ENCODE results near the gene ZDHHC11. TPM values are rescaled to one million over a fixed set of nuclear protein-coding genes. Genes with fewer than 3 reads are reported as not detected.
A peak's percentile ranks its signal among the peaks of the same experiment; 100 is the strongest.
"Not testable (repeated sequence)": the region's sequence is repeated elsewhere in the genome, so short reads cannot be mapped to it uniquely, and the experiment has no call there.

ZDHHC11 gene
- total RNA-seq, 2 experiments from 2014 or later: 6.2 to 7.9 TPM

DNA sequence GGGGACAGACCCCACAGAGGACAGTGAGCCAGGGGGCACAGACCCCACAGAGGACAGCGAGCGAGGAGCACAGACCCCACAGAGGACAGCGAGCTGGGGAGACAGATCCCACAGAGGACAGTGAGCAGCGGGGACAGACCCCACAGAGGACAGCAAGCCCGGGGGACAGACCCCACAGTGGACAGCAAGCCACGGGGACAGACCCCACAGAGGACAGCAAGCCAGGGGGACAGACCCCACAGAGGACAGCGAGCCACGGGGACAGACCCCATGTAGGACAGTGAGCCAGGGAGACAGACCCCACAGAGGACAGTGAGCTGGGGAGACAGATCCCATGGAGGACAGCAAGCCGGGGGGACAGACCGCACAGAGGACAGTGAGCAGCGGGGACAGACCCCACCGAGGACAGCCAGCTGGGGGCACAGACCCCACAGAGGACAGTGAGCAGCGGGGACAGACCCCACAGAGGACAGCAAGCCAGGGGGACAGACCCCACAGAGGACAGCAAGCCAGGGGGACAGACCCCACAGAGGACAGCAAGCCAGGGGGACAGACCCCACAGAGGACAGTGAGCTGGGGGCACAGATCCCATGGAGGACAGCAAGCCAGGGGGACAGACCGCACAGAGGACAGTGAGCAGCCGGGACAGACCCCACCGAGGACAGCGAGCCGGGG lies 2.8 kb upstream of the ZDHHC11 start:
- CTCF ChIA-PET; H3K27me3 Mint-ChIP-seq; H3K27ac Mint-ChIP-seq; H3K4me3 Mint-ChIP-seq; POLR2A ChIA-PET; H3K9me3 Mint-ChIP-seq; H3K36me3 Mint-ChIP-seq; DNase-seq; H3K4me1 Mint-ChIP-seq (ENCODE audit: low read depth); intact Hi-C loops (cut with micrococcal nuclease): not testable (repeated sequence)

DNA sequence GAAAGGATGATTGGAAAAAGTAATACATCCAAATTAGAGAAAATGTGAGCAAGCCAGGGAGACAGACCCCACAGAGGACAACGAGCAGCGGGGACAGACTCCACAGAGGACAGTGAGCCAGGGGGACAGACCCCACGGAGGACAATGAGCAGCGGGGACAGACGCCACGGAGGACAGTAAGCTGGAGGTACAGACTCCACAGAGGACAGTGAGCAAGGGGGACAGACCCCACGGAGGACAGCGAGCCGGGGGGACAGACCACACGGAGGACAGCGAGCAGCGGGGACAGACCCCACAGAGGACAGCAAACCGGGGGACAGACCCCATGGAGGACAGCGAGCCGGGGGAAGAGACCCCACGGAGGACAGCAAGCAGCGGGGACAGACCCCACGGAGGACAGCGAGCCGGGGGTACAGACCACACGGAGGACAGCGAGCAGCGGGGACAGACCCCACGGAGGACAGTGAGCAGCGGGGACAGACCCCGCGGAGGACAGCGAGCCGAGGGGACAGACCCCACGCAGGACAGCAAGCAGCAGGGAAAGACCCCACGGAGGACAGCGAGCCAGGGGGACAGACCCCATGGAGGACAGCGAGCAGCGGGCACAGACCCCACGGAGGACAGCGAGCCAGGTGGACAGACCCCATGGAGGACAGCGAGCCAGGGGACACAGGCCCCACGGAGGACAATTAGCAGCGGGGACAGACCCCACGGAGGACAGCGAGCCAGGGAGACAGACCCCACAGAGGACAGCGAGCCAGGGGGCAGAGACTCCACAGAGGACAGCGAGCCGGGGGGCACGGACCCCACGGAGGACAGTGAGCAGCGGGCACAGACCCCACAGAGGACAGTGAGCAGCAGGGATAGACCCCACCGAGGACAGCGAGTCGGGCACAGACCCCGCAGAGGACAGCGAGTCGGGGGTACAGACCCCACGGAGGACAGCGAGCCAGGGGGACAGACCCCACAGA lies 1.9 kb upstream of the ZDHHC11 start:
- Mint-ChIP-seq H3K4me1 (ENCODE audit: low read depth) (no peaks in the 10 kb centered on the region), H3K27ac (no peak overlapping the region), H3K9me3 (no peaks in the 10 kb centered on the region), H3K27me3 (peaks cover 1% of the 10 kb centered on the region), H3K4me3 (no peak overlapping the region), H3K36me3 (no peaks in the 10 kb centered on the region)
- intact Hi-C loops (cut with micrococcal nuclease): no loop called here
- ChIA-PET CTCF (no interaction called here), POLR2A (no interaction called here)
- DNase-seq: no peak

DNA sequence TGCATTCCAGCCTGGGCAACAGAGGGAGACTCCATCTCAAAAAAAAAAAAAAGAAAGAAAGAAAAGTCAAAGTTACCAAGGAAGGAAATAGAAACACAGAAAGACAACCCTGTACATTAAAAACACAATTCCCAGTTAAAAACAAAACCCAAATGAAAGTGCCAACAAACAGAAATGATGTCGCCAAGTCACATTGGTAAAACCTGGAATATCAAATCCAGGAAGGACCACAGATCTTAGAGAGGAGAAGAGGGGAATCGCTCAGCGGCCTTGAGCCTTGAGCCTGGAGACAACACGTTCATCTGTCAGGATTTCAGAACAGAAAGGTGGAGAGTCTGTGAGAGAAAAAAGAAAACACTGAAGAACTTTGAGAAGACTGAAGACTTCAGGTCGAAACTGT lies 1.2 kb upstream of the ZDHHC11 start:
- no peak overlapping the region for H3K4me3 Mint-ChIP-seq
- H3K4me1 Mint-ChIP-seq (ENCODE audit: low read depth): no peaks in the 10 kb centered on the region
- POLR2A ChIA-PET: no interaction called here
- H3K9me3 Mint-ChIP-seq: no peaks in the 10 kb centered on the region
- no peak overlapping the region for H3K27ac Mint-ChIP-seq
- H3K36me3 Mint-ChIP-seq: no peaks in the 10 kb centered on the region
- H3K27me3 Mint-ChIP-seq: peaks cover 1% of the 10 kb centered on the region
- CTCF ChIA-PET: no interaction called here
- intact Hi-C loops (cut with micrococcal nuclease): no loop called here
- DNase-seq: no peak

DNA sequence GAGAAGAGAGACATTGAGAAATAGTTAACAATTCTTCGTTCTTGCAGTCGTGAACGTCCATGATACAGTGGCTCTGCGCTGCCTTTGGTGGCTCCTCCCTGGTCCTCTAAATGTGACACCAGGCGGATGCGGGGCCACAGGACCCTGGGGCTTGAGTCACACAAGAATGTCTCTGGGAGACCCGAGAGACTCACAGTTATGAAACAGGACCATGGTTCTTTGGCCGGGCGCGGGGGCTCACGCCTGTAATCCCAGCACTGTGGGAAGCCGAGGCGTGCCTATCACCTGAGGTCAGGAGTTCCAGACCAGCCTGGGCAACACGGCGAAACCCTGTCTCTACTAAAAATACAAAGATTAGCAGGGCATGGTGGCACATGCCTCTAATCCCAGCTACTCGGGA lies 767 bp upstream of the ZDHHC11 start:
- Mint-ChIP-seq H3K9me3 (peaks cover 3% of the 10 kb centered on the region), H3K4me1 (ENCODE audit: low read depth) (peaks cover 4% of the 10 kb centered on the region), H3K27me3 (peaks cover 1% of the 10 kb centered on the region), H3K4me3 (no peak overlapping the region), H3K36me3 (no peaks in the 10 kb centered on the region), H3K27ac (no peak overlapping the region)
- ChIA-PET POLR2A (no interaction called here), CTCF (no interaction called here)
- intact Hi-C loops (cut with micrococcal nuclease): no loop called here
- no peak for DNase-seq

- ChIA-PET CTCF (no interaction called here), POLR2A (no interaction called here)
- intact Hi-C loops (cut with micrococcal nuclease): no loop called here
- peaks cover 7% of the 10 kb centered on the region for H3K4me1 Mint-ChIP-seq (ENCODE audit: low read depth)
- no peaks in the 10 kb centered on the region for H3K36me3 Mint-ChIP-seq
- no peak overlapping the region for H3K4me3 Mint-ChIP-seq
- peaks cover 5% of the 10 kb centered on the region for H3K9me3 Mint-ChIP-seq
- no peak for DNase-seq
- H3K27me3 Mint-ChIP-seq: peaks cover 1% of the 10 kb centered on the region
- H3K27ac Mint-ChIP-seq: no peak overlapping the region
Measured at GRCh38 chr5:851076-851475, 290 bp upstream of the ZDHHC11 start.

GRCh38 chr5:849651-850301 lies 1.0 kb downstream of the ZDHHC11 start:
- Mint-ChIP-seq H3K9me3 (peaks cover 5% of the 10 kb centered on the region), H3K27me3 (peaks cover 1% of the 10 kb centered on the region), H3K4me3 (no peak overlapping the region), H3K36me3 (no peaks in the 10 kb centered on the region), H3K27ac (no peak overlapping the region), H3K4me1 (ENCODE audit: low read depth) (peaks cover 7% of the 10 kb centered on the region)
- intact Hi-C loops (cut with micrococcal nuclease): no loop called here
- CTCF ChIA-PET: no interaction called here
- DNase-seq: no peak
- POLR2A ChIA-PET: no interaction called here

GRCh38 chr5:848671-849111 lies 2.1 kb downstream of the ZDHHC11 start:
- no peak for DNase-seq
- H3K27me3 Mint-ChIP-seq: peaks cover 1% of the 10 kb centered on the region
- no peaks in the 10 kb centered on the region for H3K36me3 Mint-ChIP-seq
- peaks cover 5% of the 10 kb centered on the region for H3K9me3 Mint-ChIP-seq
- no peak overlapping the region for H3K4me3 Mint-ChIP-seq
- ChIA-PET CTCF (no interaction called here), POLR2A (no interaction called here)
- H3K27ac Mint-ChIP-seq: no peak overlapping the region
- peaks cover 7% of the 10 kb centered on the region for H3K4me1 Mint-ChIP-seq (ENCODE audit: low read depth)
- intact Hi-C loops (cut with micrococcal nuclease): no loop called here

DNA sequence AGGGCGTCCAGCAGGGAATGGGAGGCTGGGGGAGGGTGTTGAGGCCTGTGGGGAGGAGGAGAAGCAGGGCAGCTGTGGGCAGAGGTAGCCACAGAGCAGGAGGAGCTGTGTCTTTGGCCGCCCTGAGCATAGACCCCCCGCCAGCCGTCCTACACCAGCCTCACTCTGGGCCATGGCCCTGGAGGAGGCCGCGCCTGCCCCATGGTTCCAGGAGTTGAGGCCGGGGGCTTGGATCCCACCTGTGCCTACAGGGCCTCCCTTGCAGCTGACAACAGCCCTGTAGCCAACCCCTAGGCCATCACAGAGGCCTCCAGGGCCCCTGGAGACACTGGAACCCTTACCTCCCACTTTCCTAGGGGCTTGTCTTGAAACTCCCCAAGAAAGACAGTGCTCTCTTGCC lies 3.0 kb downstream of the ZDHHC11 start:
- CTCF ChIA-PET; H3K36me3 Mint-ChIP-seq; H3K27ac Mint-ChIP-seq; H3K27me3 Mint-ChIP-seq; H3K4me3 Mint-ChIP-seq; H3K4me1 Mint-ChIP-seq (ENCODE audit: low read depth); H3K9me3 Mint-ChIP-seq; DNase-seq; POLR2A ChIA-PET: not testable (repeated sequence)
- intact Hi-C loops (cut with micrococcal nuclease): loop anchor here (2.0 kb wide), 1 partner anchor 89 kb away; no protein-coding TSS in a partner anchor

GRCh38 chr5:847212-847611 lies 3.6 kb downstream of the ZDHHC11 start:
- intact Hi-C loops (cut with micrococcal nuclease): loop anchor here (2.0 kb wide), 1 partner anchor 88 kb away; no protein-coding TSS in a partner anchor
- H3K27ac Mint-ChIP-seq; H3K4me1 Mint-ChIP-seq (ENCODE audit: low read depth); CTCF ChIA-PET; H3K9me3 Mint-ChIP-seq; POLR2A ChIA-PET; H3K27me3 Mint-ChIP-seq; DNase-seq; H3K36me3 Mint-ChIP-seq; H3K4me3 Mint-ChIP-seq: not testable (repeated sequence)

DNA sequence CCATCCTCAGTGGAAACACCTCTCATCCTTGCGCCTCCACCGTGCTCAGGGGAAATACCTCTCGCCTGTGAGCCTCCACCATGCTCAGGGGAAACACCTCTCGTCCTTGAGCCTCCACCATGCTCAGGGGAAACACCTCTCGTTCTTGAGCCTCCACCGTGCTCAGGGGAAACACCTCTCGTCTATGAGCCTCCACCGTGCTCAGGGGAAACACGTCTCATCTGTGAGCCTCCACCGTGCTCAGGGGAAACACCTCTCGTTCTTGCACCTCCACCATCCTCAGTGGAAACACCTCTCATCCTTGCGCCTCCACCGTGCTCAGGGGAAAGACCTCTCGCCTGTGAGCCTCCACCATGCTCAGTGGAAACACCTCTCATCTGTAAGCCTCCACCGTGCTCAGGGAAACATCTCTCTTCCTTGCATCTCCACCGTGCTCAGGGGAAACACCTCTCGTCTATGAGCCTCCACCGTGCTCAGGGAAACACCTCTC lies 4.1 kb downstream of the ZDHHC11 start:
- CTCF ChIA-PET; POLR2A ChIA-PET; H3K36me3 Mint-ChIP-seq; H3K4me1 Mint-ChIP-seq (ENCODE audit: low read depth); H3K27me3 Mint-ChIP-seq; H3K9me3 Mint-ChIP-seq; H3K4me3 Mint-ChIP-seq: not testable (repeated sequence)
- peak overlapping the region; percentile 3 for H3K27ac Mint-ChIP-seq
- intact Hi-C loops (cut with micrococcal nuclease): loop anchor here (2.0 kb wide), 1 partner anchor 88 kb away; no protein-coding TSS in a partner anchor
- DNase-seq: peak; percentile 78

GRCh38 chr5:845676-846601 lies 4.8 kb downstream of the ZDHHC11 start:
- H3K9me3 Mint-ChIP-seq; POLR2A ChIA-PET; H3K4me3 Mint-ChIP-seq; H3K36me3 Mint-ChIP-seq; H3K4me1 Mint-ChIP-seq (ENCODE audit: low read depth); H3K27ac Mint-ChIP-seq; CTCF ChIA-PET; H3K27me3 Mint-ChIP-seq; DNase-seq: not testable (repeated sequence)
- intact Hi-C loops (cut with micrococcal nuclease): loop anchor here (2.0 kb wide), 1 partner anchor 87 kb away; no protein-coding TSS in a partner anchor

All from activated CD4-positive, alpha-beta memory T cell treated with anti-CD3 and anti-CD28 coated beads for 36 hours (primary cell).